Uterus (tissue), 4 donors: ENCODE data around the gene CD248. TPM values are rescaled to one million over a fixed set of nuclear protein-coding genes. Genes with fewer than 3 reads are reported as not detected.

Experiments
- DNase-seq, 2 donors: peaks; one replicate each; pipeline ENCODE4 v3.0.0-alpha.2; 2019 to 2020
- H3K27ac ChIP-seq, 2 donors: fragments of 200-600 bp; sonication (generic); 1 replicate in 1 of 2; 2 replicates in 1 of 2; pipeline ENCODE4 v1.5.1; 2016 to 2018
- H3K27me3 ChIP-seq, 2 donors: fragments of 200-600 bp; sonication (generic); one replicate each; pipeline ENCODE4 v1.5.1; 2018 to 2019; ENCODE audit warnings: control low read depth in 1 of 2
- H3K36me3 ChIP-seq, 2 donors: fragments of 200-600 bp; sonication (generic); one replicate each; pipeline ENCODE4 v1.5.1; 2019; ENCODE audit warnings: control low read depth in 1 of 2
- H3K4me1 ChIP-seq, 2 donors: fragments of 200-600 bp; sonication (generic); one replicate each; pipeline ENCODE4 v1.5.1; 2018 to 2019; ENCODE audit warnings: control low read depth in 1 of 2
- H3K4me3 ChIP-seq, 2 donors: fragments of 200-600 bp; sonication (generic); 1 replicate in 1 of 2; 2 replicates in 1 of 2; pipeline ENCODE4 v1.5.1; 2018 to 2019; ENCODE audit warnings: mild to moderate bottlenecking in 1 of 2
- H3K9me3 ChIP-seq, 2 donors: fragments of 200-600 bp; sonication (generic); one replicate each; pipeline ENCODE4 v1.5.1; 2019; ENCODE audit warnings: control low read depth in 1 of 2
- CTCF ChIP-seq, 4 experiments: fragments of 200-600 bp in 2 of 4; fragments of 450-650 bp in 2 of 4; sonication (generic) in 2 of 4; IDR thresholded peaks; one replicate each; pipeline ENCODE4 v1.5.1; 2016 to 2019; ENCODE audit warnings: antibody characterized with exemption in 4 of 4, mild to moderate bottlenecking in 2 of 4, moderate library complexity in 1 of 4
- POLR2A ChIP-seq, 2 donors: fragments of 450-650 bp; IDR thresholded peaks; one replicate each; pipeline ENCODE4 v1.6.1; 2016; ENCODE audit warnings: antibody characterized with exemption in 2 of 2, mild to moderate bottlenecking in 1 of 2, moderate library complexity in 1 of 2
- intact Hi-C: fragments of 100-400 bp; cut with DNase I; formaldehyde crosslinking; loops from one replicate; pipeline ENCODE4 v1.15.1; 2023; ENCODE audit warnings: low total_unique reads
- total RNA-seq, 4 donors: library from RNA; depleted of rRNA in 3 of 4; stranded (reverse); fragments of >200 nt in 3 of 4; gene quantifications; one replicate each; pipeline versions ENCODE4 v1.1.0 to v1.2.4, GENCODE V29; 2014 to 2023
- donor health status: DM: yes; HTN: yes; CAD: no.

CD248 gene
- total RNA-seq, 4 donors from 2014 or later: 14.1 to 91.2 (median 46.2) TPM

GRCh38 chr11:66349084-66349386 lies 32.2 kb upstream of the CD248 start:
- Histone ChIP-seq H3K36me3 (no peaks in the 10 kb centered on the region), H3K27me3 (no peaks in the 10 kb centered on the region), H3K9me3 (no peaks in the 10 kb centered on the region), H3K4me1 (peaks cover 12 to 13% of the 10 kb centered on the region in 2 donors), H3K4me3 (no peak overlapping the region), H3K27ac (no peak overlapping the region)
- TF ChIP-seq CTCF (IDR thresholded peaks at IDR 0.05) (no peak), POLR2A (IDR thresholded peaks at IDR 0.05) (no peak)
- intact Hi-C loops: no loop called here
- no peak for DNase-seq

GRCh38 chr11:66347425-66348276 lies 30.8 kb upstream of the CD248 start, which contains the start of gene B4GAT1:
Gene B4GAT1 (minus strand): TSS chr11:66347629. CDS start chr11:66347545, 84 bp downstream.
- H3K4me1 ChIP-seq: peaks cover 12 to 13% of the 10 kb centered on the region in 2 donors
- H3K9me3 ChIP-seq: no peaks in the 10 kb centered on the region
- DNase-seq: peak; percentile 90 to 92
- no peaks in the 10 kb centered on the region for H3K36me3 ChIP-seq
- H3K27ac ChIP-seq: peak within 1 kb of the TSS; percentile 90 to 95
- intact Hi-C loops: no loop called here
- H3K27me3 ChIP-seq: no peaks in the 10 kb centered on the region
- TF ChIP-seq POLR2A (IDR thresholded peaks at IDR 0.05) (peak in 1 of 2 donors; percentile 51), CTCF (IDR thresholded peaks at IDR 0.05) (peak in 2 of 4 experiments; percentile 2 to 10)
- peak within 1 kb of the TSS; percentile 94 for H3K4me3 ChIP-seq

GRCh38 chr11:66346476-66347424 lies 29.9 kb upstream of the CD248 start:
- Histone ChIP-seq H3K27me3 (no peaks in the 10 kb centered on the region), H3K4me3 (peak overlapping the region; percentile 94), H3K4me1 (peaks cover 12 to 13% of the 10 kb centered on the region in 2 donors), H3K36me3 (no peaks in the 10 kb centered on the region), H3K27ac (peak overlapping the region; percentile 90 to 95), H3K9me3 (no peaks in the 10 kb centered on the region)
- no peak for DNase-seq
- intact Hi-C loops: no loop called here
- TF ChIP-seq CTCF (IDR thresholded peaks at IDR 0.05): no peak
- no peak for TF ChIP-seq POLR2A (IDR thresholded peaks at IDR 0.05)

GRCh38 chr11:66345316-66345649 lies 28.4 kb upstream of the CD248 start:
- TF ChIP-seq CTCF (IDR thresholded peaks at IDR 0.05): no peak
- no peak for TF ChIP-seq POLR2A (IDR thresholded peaks at IDR 0.05)
- no peak for DNase-seq
- Histone ChIP-seq H3K4me3 (peak overlapping the region; percentile 94 to 99), H3K4me1 (peaks cover 12 to 13% of the 10 kb centered on the region in 2 donors), H3K9me3 (no peaks in the 10 kb centered on the region), H3K36me3 (no peaks in the 10 kb centered on the region), H3K27ac (peak overlapping the region; percentile 67 to 73), H3K27me3 (no peaks in the 10 kb centered on the region)
- intact Hi-C loops: no loop called here
